GDM1 (cell line): Measurements from ENCODE around the gene C4BPB.
A peak's percentile ranks its signal among the peaks of the same experiment; 100 is the strongest.

Source experiments
- DNase-seq: peaks from one replicate; lab custom pipeline; 2025; lab: John Stamatoyannopoulos, UW

Gene C4BPB

DNA sequence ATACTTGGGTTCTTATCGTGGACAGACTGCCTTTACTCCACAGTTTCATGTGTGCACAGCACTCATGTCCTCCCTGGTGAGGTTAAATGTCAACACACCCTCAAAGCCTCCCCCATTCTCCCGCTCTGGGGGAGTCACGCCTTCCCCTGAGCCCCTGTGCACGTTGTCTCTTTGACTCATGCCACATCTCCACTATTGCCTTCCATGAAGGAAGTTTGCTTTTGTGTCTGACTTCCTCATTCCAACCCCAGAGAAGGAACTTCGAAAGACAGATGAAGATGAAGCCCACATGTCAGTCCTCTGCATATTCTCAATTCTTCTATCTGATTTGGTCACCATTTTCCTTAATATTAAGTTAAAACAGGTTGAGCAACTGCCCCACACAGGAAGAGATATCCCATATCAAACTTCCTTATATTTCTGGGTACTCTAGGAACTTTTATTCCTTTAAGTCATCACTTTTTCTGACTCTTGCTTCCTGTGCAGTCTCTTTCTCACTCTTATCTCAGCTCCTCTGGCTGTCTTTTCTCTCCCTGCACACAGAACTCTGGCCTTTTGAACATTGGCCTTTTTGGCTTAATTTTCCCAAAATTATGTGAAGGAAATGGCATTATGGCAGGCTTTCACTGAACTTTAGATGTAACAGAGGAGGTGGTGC lies 56.9 kb downstream of the C4BPB start:
- DNase-seq: peak; percentile 49
